GM19023 (cell line): ENCODE results near the gene IL17RC.

ENCODE experiments used
- ATAC-seq: cut with Tn5 transposase; IDR thresholded peaks from one replicate; pipeline ENCODE4 v1.9.1; 2021; ENCODE audit warnings: mild to moderate bottlenecking, moderate library complexity; ENCODE audit not compliant: unreplicated experiment

IL17RC gene

GRCh38 chr3:9942934-9943690 lies 26.2 kb downstream of the IL17RC start:
- no peak for ATAC-seq

GRCh38 chr3:9944271-9944670 lies 27.4 kb downstream of the IL17RC start:
- ATAC-seq = no peak

- ATAC-seq = no peak
These were observed 28.5 kb downstream of the IL17RC start for GRCh38 chr3:9945358-9945757.

- peak; percentile 36 for ATAC-seq
These were observed 29.5 kb downstream of the IL17RC start for GRCh38 chr3:9946112-9947024.

GRCh38 chr3:9947025-9947995 lies 30.4 kb downstream of the IL17RC start:
- no peak for ATAC-seq

GRCh38 chr3:9948586-9948985 lies 31.7 kb downstream of the IL17RC start:
- ATAC-seq = no peak

- no peak for ATAC-seq
These were observed 32.2 kb downstream of the IL17RC start for GRCh38 chr3:9949115-9949514.

GRCh38 chr3:9949626-9950025 lies 32.7 kb downstream of the IL17RC start:
- ATAC-seq = no peak

- ATAC-seq = peak; percentile 32
These were observed 34.2 kb downstream of the IL17RC start for GRCh38 chr3:9951126-9951525.

GRCh38 chr3:9951598-9951961 lies 34.7 kb downstream of the IL17RC start:
- peak; percentile 20 for ATAC-seq

- ATAC-seq = peak; percentile 77
These were observed 35.3 kb downstream of the IL17RC start, which contains the start of gene PRRT3 for GRCh38 chr3:9951962-9952805. Gene PRRT3, minus strand, starts transcription at chr3:9952408. Its CDS starts 2,293 bp downstream, at chr3:9950115.

- no peak for ATAC-seq
These were observed 38.2 kb downstream of the IL17RC start for GRCh38 chr3:9955067-9955502.

- no peak for ATAC-seq
These were observed 38.9 kb downstream of the IL17RC start for GRCh38 chr3:9955611-9956352.

GRCh38 chr3:9957214-9957613 lies 40.3 kb downstream of the IL17RC start:
- no peak for ATAC-seq

GRCh38 chr3:9965200-9965875 lies 48.4 kb downstream of the IL17RC start:
- no peak for ATAC-seq

- no peak for ATAC-seq
These were observed 49.9 kb downstream of the IL17RC start for GRCh38 chr3:9966841-9967240.

- no peak for ATAC-seq
These were observed 52.7 kb downstream of the IL17RC start for GRCh38 chr3:9969632-9970019.

- no peak for ATAC-seq
These were observed 53.2 kb downstream of the IL17RC start for GRCh38 chr3:9970020-9970652.
